Fibroblast of pulmonary artery (primary cell): ENCODE data around the gene ADPRS.
A peak's percentile ranks its signal among the peaks of the same experiment; 100 is the strongest.

Experiments used
- DNase-seq: peaks from one replicate; pipeline ENCODE4 v3.0.0-alpha.2; 2010; ENCODE audit warnings: low read depth
- H3K4me3 ChIP-seq: replicated peaks from 2 replicates; pipeline ENCODE4 v1.5.1; 2011; ENCODE audit warnings: low read depth, mild to moderate bottlenecking, control low read depth, low read length, moderate library complexity
- TF ChIP-seq, protein P1 (sequence below): IDR thresholded peaks from 2 replicates; pipeline ENCODE4 v1.5.1; 2011; ENCODE audit warnings: mild to moderate bottlenecking, control low read depth, low read length, inconsistent platforms; ENCODE audit errors: missing control alignments

Gene ADPRS

DNA sequence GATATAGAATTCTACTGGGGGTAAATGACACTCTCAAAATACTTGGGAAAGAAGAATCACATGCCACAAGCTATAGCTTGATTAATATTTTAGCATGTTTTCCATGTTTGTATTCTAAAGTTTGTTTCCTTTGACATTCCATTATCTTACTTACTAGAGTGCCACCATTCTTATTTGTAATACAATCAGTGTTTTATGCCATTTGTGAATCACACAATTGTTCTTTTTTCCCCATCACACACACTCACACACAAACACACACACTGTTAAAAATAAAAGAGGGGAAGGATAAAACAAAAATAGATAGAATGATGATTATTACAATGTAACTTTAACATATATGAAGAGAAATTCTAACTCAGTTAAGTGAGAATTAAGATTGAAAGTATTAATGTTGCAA, 20.8 kb upstream of the ADPRS start:
- TF ChIP-seq, protein P1, sequence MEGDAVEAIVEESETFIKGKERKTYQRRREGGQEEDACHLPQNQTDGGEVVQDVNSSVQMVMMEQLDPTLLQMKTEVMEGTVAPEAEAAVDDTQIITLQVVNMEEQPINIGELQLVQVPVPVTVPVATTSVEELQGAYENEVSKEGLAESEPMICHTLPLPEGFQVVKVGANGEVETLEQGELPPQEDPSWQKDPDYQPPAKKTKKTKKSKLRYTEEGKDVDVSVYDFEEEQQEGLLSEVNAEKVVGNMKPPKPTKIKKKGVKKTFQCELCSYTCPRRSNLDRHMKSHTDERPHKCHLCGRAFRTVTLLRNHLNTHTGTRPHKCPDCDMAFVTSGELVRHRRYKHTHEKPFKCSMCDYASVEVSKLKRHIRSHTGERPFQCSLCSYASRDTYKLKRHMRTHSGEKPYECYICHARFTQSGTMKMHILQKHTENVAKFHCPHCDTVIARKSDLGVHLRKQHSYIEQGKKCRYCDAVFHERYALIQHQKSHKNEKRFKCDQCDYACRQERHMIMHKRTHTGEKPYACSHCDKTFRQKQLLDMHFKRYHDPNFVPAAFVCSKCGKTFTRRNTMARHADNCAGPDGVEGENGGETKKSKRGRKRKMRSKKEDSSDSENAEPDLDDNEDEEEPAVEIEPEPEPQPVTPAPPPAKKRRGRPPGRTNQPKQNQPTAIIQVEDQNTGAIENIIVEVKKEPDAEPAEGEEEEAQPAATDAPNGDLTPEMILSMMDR: no peak
- DNase-seq: no peak
- no peak overlapping the region for H3K4me3 ChIP-seq

DNA sequence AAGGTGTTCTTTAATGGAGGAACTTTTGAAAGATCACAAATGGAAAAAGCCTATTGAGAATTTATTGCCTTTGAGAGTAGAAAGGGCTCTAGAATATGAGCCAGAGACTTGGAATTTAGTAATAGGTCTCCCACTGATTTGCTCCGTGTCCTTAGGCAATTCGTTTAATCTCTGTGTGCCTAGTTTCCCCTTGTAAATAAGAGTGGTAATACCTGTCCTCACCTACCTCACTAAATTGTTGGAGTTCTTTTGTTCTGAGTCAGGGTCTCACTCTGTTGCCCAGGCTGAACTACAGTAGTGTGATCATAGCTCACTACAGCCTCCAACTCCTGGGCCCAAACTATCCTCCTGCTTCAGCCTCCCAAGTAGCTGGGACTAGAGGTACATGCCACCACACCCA, 19.8 kb upstream of the ADPRS start:
- TF ChIP-seq, protein P1: no peak
- no peak for DNase-seq
- no peak overlapping the region for H3K4me3 ChIP-seq

DNA sequence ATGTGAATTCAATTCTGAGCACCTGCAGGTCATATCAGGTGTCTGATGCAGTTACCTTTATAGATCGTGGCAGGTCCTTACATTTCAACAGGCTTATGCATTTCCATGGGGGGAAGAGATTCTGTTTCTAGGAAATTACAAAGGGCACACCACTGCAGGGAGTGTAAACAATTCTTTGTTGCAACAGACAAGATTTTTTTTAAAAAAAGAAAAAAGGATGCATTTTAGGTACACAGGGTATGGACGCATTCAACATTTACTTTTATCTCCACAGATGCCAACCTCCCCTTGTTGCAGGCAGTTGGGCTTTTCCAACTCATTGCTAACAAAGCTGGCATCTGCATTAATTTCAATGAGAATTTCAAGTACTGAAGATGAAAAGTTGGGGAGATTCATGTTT, 18.3 kb upstream of the ADPRS start:
- no peak for DNase-seq
- no peak overlapping the region for H3K4me3 ChIP-seq
- TF ChIP-seq, protein P1: no peak

DNA sequence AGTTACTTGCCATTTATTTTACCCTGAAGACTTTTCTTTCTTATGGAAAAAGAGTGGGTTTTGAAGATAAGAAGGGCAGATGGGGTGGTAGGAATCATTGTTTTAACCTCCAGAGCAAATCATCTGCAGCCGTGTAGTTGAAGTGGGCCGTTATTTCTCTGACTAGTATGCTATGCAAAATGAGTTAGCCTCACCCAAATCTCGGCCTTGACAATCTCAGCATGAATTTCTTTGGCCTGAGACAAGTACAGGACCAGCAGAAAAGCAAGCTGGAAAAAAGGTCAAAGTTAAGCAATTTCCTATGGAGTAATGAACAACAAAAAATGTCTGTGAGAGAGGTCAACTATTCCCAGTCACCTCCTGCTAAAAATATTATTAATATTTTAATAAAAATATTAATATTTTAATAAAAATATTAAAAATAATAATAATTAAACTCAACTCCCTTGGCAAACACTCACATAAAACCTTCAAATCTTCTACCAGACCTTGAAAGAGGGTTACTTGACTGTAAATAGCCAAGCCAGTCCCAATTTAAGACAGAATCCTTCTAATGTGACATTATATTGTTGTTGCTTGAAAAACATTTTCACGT, 11.6 kb upstream of the ADPRS start:
- no peak overlapping the region for H3K4me3 ChIP-seq
- TF ChIP-seq, protein P1: no peak
- peak; percentile 32 for DNase-seq

DNA sequence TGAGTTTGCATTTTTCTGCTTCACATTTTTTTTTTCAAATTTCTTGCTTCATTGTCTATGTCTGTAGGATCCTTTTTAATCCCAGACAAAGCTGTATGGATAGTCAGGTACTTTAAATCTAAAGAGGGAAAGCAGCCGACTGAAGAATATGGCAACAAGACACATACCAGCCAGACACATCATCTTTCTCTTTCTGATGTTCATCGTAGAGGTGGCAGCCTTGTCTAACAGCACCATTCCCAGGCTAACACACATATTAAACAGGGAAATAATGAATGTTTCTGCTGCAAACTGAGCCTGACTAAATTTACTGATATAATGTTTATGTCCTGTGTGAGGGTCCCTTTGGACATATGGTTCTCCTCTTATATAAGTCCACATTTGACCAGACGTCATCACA, 8.5 kb upstream of the ADPRS start:
- H3K4me3 ChIP-seq: no peak overlapping the region
- TF ChIP-seq, protein P1: no peak
- no peak for DNase-seq

DNA sequence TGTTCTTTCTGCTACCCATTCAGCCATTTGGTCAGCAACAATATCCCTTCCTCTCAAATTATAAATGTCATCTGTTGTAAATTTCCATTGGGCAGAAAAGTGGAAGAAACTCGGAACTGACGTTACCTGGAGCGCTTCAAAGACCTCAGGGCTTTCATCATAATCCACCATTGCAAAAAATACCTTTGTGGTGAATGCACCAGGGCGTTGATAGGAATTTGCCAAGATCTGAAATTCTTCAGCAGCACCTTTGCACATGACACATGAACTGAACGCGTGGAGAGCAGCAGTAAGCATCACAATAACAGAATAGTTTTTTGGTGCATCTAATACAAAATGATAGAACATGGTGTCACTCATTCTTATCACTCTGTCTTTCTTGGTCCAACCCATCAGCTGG, 7.9 kb upstream of the ADPRS start:
- no peak for DNase-seq
- TF ChIP-seq, protein P1: no peak
- H3K4me3 ChIP-seq: no peak overlapping the region

DNA sequence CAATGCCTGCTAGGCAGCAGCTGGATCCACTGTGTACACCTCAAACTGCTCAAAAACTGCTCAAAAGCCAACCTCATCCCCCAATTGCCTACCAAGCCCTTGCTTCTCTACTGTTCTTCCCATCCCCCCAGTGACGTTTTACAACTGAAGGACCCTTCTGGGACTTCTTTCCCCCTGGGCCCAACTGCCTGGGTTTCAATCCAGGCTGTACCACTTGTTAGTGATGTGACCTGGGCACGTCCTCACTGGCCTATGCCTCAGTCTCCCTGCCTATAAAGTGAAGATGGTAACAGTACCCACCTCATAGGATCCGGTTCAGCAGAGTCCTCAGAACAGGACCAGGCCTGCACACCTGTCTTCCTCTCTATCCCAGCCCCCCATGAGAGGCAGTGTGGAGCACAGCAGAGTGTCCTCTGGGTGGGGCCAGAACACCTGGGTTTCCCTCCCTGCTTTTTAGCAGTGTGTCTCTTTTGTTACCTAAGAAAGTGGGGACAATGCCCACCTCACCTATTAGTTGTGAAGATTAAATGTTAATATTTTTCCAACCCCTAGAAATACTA, 6.7 kb upstream of the ADPRS start:
- TF ChIP-seq, protein P1: no peak
- no peak overlapping the region for H3K4me3 ChIP-seq
- DNase-seq: no peak
